GM20431 (cell line): ENCODE measurements around the gene PSRC1.
"Not testable (repeated sequence)": the region's sequence is repeated elsewhere in the genome, so short reads cannot be mapped to it uniquely, and the experiment has no call there.

Source experiments
- in situ Hi-C: fragments of 300-500 bp; cut with MseI, MboI; formaldehyde crosslinking; loops from one replicate; pipeline ENCODE4 v1.15.0; 2020; ENCODE audit warnings: low sequenced_read_pairs; ENCODE audit not compliant: unreplicated experiment

The PSRC1 gene

GRCh38 chr1:109298666-109299557, 16.0 kb upstream of the PSRC1 start:
- in situ Hi-C loops = no loop called here

- in situ Hi-C loops = no loop called here
These were observed 13.8 kb upstream of the PSRC1 start for GRCh38 chr1:109296782-109297181.

GRCh38 chr1:109295712-109296415, 12.9 kb upstream of the PSRC1 start:
- in situ Hi-C loops = no loop called here

GRCh38 chr1:109294481-109294880, 11.5 kb upstream of the PSRC1 start:
- in situ Hi-C loops = no loop called here

GRCh38 chr1:109293026-109293425, 10.1 kb upstream of the PSRC1 start:
- in situ Hi-C loops = no loop called here

GRCh38 chr1:109292364-109292763, 9.4 kb upstream of the PSRC1 start:
- in situ Hi-C loops = no loop called here

- in situ Hi-C loops = no loop called here
These were observed 8.1 kb upstream of the PSRC1 start for GRCh38 chr1:109290998-109291397.

GRCh38 chr1:109290137-109290536, 7.2 kb upstream of the PSRC1 start:
- in situ Hi-C loops = no loop called here

- in situ Hi-C loops = not testable (repeated sequence)
These were observed 3.8 kb upstream of the PSRC1 start for GRCh38 chr1:109286762-109287161.

GRCh38 chr1:109283748-109284600, 1.0 kb upstream of the PSRC1 start:
- in situ Hi-C loops = loop anchor here (5.0 kb wide), 1 partner anchor 118 kb away; no protein-coding TSS in a partner anchor

- in situ Hi-C loops = loop anchor here (5.0 kb wide), 1 partner anchor 120 kb away; no protein-coding TSS in a partner anchor
These were observed 421 bp downstream of the PSRC1 start for GRCh38 chr1:109282497-109282951.

- in situ Hi-C loops = loop anchor here (5.0 kb wide), 1 partner anchor 120 kb away; no protein-coding TSS in a partner anchor
These were observed 1.1 kb downstream of the PSRC1 start for GRCh38 chr1:109281680-109282496.

- in situ Hi-C loops = loop anchor here (5.0 kb wide), 1 partner anchor 121 kb away; no protein-coding TSS in a partner anchor
These were observed 2.1 kb downstream of the PSRC1 start for GRCh38 chr1:109280862-109281261.

GRCh38 chr1:109279615-109280278, 3.2 kb downstream of the PSRC1 start:
- in situ Hi-C loops = loop anchor here (5.0 kb wide), 1 partner anchor 123 kb away; no protein-coding TSS in a partner anchor

- in situ Hi-C loops = no loop called here
These were observed 5.3 kb downstream of the PSRC1 start for GRCh38 chr1:109277434-109278204.

GRCh38 chr1:109275706-109276345, 7.1 kb downstream of the PSRC1 start:
- in situ Hi-C loops = no loop called here
